HG03575 (cell line): ENCODE data around the gene POU2F3.

ENCODE experiments used
- ATAC-seq: cut with Tn5 transposase; IDR thresholded peaks from one replicate; pipeline ENCODE4 v1.9.1; 2021; ENCODE audit not compliant: unreplicated experiment, insufficient number of reproducible peaks, low FRiP score; ENCODE audit errors: extremely low read depth

Gene POU2F3

DNA sequence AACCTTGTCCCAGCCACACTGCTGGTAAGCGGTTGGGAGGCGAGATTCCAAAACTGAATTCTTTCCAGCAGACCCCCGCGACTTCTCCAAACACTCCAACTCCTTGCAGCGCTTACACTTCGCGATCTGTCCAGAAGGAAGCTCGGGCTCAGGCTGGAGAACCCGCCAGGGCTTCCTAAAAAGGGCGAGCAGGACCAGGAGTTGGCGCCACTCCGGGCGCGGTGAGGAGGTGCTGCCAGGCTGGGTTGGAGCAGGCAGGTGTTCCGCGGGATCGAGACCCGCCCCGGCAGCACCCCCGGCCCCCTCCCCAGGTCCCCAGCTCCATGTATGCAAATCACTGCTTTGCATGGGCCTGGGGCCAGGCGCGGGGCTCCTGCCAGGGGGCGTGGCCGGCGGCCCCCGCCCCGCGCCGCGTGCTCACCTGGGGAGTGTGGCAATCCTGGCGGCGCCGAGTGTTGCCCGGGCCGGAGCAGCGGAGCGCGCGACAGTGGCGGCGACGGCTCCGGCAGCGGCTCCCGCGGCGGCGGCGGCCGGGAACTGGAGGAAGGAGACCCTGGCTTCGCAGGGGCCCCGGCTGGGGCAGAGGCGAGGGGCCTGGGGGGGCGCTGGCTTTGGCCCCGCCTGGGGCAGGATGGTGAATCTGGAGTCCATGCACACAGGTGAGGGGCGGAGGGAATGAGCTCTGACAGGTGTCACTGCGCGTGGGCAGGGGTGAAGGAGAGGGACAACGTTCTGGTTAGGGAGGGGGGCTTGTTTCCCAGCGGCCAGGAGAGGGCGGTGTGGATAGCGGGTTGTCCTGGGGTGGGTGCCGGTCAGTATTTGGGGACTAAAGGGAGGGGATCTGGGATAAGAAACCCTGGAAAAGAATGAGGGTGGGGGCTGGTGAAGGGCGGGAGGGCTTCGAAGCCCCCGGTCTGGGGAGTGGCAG is at the start of gene POU2F3:
Gene POU2F3 (plus strand): TSS at position 428 of the 928 bp plus-strand sequence. CDS start 204 bp downstream, at position 632.
- no peak for ATAC-seq

DNA sequence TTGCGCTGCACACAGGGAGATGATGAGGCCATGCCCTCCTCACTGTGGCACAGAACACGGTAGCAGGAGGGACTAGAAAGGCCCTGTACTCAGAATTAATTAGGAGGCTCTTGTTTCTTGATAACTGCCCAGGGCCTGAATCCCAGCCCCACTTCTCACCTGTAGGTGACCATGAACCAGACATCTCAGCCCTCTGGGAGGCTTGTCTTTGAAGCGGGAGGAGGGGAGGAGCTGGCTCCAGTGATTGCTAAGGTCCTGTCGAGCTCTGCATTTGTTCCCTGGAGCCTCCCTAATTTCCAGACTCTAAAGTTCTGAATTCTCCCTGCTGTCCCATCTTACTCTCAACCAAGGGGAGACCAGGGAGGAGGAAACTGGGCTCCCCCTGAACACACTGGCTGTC is 48.9 kb upstream of the POU2F3 start:
- no peak for ATAC-seq

DNA sequence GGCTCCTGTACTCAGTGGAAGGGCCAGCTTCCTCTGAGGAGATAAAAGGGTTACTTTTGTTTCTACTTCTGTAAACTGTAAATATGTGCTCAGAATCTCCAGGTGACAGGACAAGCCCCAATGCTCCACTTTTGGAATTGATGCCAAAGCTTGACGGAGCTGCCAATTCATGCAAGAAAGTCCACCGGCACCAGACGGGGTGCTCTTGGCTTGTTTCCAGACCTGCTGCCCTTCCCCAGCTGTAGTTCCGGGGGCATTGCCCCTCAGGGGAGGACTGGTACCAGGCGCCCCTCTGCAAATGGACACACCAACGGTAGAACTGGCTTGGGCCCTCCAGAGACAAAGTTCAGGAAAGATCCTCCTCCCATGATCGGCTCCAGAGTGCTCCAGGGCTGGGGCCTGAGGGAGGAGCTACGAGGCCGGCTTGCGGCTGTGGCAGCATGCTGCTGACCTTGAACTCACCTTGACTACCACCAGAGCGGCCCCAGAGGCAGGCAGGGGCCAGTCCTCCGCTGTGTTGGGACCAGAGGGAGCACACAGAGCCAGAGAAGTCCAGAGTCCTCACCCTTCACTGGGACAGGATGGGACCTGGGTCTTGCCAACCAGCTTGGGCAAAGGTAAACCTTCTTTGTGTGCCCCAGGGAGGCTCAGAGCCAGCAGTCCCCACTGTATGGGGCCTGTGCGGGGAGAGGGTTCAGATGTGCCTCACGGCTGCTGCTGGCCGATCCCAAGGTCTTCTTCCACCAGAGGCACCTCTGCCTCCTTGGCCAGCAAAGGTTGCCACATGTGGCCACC is 46.9 kb upstream of the POU2F3 start:
- no peak for ATAC-seq

- ATAC-seq: no peak
These were observed 45.8 kb upstream of the POU2F3 start for GRCh38 chr11:120194166-120194565.

DNA sequence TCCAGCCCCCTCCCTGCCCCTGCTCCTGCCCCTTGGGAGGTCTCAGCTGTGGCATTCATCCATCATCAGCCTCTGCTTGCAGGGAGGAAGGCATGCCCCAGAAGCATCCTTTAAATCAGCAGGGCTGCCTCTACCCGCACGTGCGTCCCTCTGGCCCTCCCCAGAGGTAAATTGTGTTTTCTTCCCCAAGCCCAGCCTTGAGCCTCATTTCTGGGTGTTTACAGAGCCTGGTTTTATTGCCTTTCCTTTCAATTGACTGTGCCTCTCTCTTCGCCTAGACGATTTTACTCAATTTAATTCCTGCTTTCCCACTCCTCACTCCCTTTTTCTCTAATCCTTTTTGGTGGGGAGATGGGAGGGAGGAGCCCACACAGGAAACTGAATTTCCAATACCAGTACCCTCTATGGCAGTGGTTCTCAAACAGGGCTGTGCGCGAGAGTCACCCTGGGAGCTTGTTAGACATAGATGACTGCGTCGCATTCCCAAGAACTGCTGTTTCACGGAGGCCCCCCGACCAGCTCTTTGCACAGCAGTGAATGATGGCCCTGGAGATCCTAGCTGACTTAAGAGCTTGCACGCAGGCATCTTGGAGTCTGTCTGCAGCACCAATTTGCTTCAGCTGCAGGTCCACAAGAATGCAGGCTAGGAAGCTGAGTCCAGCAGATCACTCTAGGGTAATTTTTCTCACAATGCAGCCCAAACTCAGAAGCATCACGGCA is 44.2 kb upstream of the POU2F3 start:
- ATAC-seq: no peak

DNA sequence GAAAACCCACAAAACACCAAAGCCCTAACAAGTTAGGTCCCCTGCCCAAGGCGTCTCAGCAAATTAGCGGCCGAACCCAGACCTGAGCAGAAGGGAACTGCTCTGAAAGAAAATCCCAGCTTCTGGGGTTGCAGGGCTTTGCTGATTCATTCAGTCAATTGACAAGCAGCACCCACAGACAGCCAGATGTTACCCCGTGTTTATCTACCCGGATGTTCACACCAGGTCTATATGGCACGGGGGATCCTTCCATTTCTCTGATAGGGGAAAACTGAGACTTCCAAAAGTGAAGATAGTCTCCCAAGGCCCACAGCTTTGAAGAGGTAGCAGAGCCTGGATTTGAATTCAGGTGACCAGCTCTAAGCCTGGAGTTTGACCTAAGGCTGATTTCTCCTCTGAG is 43.1 kb upstream of the POU2F3 start:
- ATAC-seq: no peak

DNA sequence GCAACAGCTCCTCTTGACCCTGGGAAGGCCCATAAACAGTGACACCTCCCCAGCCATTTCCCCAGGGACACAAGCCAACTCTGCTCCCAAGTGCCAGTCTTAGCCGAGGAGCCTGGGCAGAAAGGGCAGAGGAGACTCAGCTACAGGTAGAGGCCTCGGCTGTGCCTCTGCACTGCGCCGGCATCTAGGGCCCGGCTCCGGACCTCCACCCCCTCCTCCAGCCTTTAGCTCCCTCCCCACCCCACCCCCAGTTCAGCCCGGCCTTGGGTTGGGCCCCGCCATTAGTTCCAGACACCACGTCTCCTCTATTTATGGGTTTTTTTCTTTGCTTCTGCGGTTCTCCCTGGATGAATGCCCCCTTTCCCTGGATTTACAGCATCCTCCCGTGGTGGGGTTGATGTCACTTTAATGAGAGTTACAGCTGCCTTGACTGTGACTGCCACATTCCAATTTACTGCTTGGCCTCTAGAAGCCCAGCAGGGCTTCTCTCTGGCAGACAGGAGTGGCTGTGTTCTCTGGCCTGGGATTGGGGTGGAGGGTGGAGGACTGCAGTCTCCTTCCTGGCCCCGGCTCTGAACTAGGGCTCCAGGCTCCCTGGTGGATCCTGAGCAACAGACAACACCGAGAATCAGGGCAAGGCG is 42.6 kb upstream of the POU2F3 start:
- ATAC-seq: no peak

GRCh38 chr11:120197977-120198376 is 42.0 kb upstream of the POU2F3 start:
- no peak for ATAC-seq

DNA sequence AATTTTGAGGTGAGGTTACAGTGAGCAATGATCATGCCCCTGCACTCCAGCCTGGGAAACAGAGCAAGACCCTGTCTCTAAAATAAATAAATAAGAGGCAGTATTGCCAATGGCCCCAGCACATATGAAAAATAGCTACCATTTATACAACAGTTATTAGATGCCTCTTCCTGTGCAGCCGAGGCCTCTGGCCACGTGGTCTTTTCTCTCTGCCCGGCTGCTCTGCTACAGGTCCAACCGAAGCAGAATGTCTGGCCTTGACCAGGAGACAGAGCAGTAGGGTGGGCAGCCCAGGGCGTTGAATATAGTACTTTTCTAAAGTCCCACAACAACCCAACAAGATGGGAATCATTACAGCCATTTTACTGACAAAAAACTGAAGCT is 41.5 kb upstream of the POU2F3 start:
- no peak for ATAC-seq

- no peak for ATAC-seq
These were observed 41.0 kb upstream of the POU2F3 start for GRCh38 chr11:120198787-120199469.

DNA sequence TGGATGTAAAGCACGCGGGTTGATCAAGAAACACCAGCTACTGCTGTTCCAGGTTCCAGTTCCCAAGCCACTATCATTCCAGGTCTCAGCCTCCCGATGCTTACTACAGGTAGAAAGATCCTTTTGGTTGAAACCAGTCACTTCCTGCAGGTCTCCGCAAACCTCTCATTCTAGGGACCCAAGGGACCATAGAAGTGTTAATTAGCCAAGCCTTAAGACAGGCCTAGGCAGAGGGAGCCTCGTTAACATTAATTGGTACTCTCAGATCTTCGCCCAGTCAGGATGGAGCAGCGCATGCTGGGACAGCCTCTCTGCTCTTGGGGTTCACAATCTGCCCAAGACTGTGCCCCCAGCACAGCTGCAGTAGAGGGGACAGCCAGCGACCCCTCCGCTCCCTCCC is 40.3 kb upstream of the POU2F3 start:
- ATAC-seq: no peak

DNA sequence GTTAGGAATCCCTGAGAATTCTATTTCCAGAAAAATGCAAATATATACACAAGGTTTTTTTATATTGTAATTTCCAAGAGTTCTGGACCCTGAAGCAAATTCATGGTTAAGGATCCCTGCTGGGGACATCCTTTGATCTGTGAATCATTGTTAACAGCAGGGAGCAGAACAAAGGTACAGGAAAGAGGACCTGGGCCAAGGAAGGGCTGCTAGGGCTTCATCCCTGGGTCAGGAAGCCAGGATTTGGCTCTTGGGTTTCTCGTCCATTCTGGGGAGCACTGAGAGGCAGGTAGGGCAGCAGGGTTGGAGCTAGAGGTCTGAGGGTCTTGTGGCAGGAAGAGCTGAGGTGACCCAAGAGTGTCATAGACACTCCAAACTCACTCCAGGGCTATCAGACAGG is 39.3 kb upstream of the POU2F3 start:
- no peak for ATAC-seq

DNA sequence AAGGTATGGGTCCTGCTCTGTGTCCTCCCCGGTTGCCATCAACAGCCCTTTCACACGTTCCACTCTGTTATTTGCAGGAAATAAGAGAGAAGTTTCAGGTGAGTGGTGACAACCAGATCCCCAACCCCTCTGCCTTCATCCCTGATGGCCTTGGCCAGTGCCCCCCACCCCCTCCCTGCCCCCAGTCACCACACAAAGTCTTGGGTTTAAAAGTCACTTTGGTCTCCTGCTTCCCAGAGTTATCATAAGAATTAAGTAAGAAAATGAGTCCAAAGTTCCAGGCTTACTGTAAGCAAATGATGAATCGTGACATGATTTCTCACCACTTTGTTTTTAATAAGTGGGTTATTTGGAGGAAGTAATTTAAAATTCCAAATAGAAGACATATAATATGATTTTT is 38.3 kb upstream of the POU2F3 start:
- ATAC-seq: no peak

GRCh38 chr11:120203626-120204025 is 36.3 kb upstream of the POU2F3 start:
- no peak for ATAC-seq

- ATAC-seq: no peak
These were observed 34.3 kb upstream of the POU2F3 start for GRCh38 chr11:120205596-120206161.

DNA sequence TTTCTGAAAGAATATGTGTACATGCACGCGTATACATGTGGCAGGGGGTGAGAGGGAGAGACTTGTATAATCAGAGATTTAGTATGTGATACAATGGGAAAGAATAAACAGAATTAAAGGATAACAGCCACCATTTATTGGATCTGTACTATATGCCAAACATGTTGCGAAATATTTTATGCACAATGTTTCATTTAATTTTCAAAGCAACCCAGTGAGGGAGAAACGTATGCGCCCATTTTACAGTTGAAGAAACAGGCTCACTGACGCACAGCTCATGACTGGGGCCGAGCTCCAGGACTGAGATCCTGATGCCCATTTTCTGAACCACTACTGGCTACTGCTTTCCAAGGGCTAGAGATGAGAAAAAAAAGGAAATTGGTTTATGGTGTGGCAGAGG is 32.4 kb upstream of the POU2F3 start:
- no peak for ATAC-seq

DNA sequence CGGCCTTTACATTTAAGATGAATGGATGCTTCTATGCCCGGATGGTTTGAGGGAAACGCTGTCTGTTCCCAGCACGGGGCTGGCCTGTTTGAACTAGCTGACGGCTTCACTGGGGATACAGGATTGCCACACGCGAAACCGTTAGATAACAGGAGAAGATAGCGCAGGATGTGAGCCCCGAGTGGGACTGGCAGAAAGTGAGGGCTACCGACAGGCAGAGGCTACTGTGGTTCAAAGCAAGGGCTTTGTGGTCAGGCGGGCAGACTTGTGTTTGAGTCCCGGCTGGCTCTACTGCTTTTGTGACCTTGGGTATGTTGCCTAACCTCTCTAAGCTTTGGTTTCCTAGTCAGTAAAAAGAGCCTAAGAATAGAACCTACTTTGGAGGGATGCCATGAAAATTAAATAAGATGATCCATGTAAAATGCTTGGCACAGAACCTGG is 31.9 kb upstream of the POU2F3 start:
- no peak for ATAC-seq

- no peak for ATAC-seq
These were observed 31.2 kb upstream of the POU2F3 start for GRCh38 chr11:120208777-120209176.
